Measurements from ENCODE around the gene MAGI2. TPM values are rescaled to one million over a fixed set of nuclear protein-coding genes. Genes with fewer than 3 reads are reported as not detected.

MAGI2 gene
- total RNA-seq, 5 donors from 2014 or later (not counting 1 experiment from before 2014, with no cell fraction given), result 0.10 to 0.77 (median 0.22) TPM

- DNase-seq, result no peak
- no CpG with 5 or more reads among the region's 4 CpGs for WGBS (ENCODE audit: insufficient coverage)
- POLR2A ChIA-PET, result no interaction called here
Measured at GRCh38 chr7:78129865-78130264, 1323.6 kb downstream of the MAGI2 start.

GRCh38 chr7:78127009-78127408 lies 1326.5 kb downstream of the MAGI2 start:
- no peak for ATAC-seq (replicated peaks in 1 of 4)
- no peak overlapping the region for H3K27ac Mint-ChIP-seq

More at GRCh38 chr7:78129865-78130264, 1323.6 kb downstream of the MAGI2 start:
- Histone ChIP-seq H3K27ac (ENCODE audit: low read length) (no peak overlapping the region), H3K4me3 (ENCODE audit: control insufficient read depth in 1 of 2, extremely low read depth in 1 of 2, low read length in 1 of 2) (no peak overlapping the region), H3K4me1 (ENCODE audit: control insufficient read depth in 1 of 2, extremely low read depth in 1 of 2, insufficient read depth in 2 of 2, low read length in 2 of 2) (no peaks in the 10 kb centered on the region), H3K27me3 (replicated peaks in 1 of 2; ENCODE audit: control insufficient read depth in 2 of 2, extremely low read depth in 1 of 2, insufficient read depth in 2 of 2, low read length in 1 of 2) (no peaks in the 10 kb centered on the region), H3K36me3 (ENCODE audit: control insufficient read depth in 2 of 2, extremely low read depth in 1 of 2, insufficient read depth in 1 of 2, low read length in 1 of 2) (no peaks in the 10 kb centered on the region), H3K9me3 (no peaks in the 10 kb centered on the region)
- Mint-ChIP-seq H3K4me1 (no peaks in the 10 kb centered on the region), H3K36me3 (no peaks in the 10 kb centered on the region), H3K9me3 (no peaks in the 10 kb centered on the region), H3K4me3 (no peak overlapping the region), H3K27me3 (peaks cover 0 to 12% of the 10 kb centered on the region in 2 donors), H3K27ac (no peak overlapping the region)
- CTCF ChIA-PET, result no interaction called here
- no peak for ATAC-seq (replicated peaks in 1 of 4)

GRCh38 chr7:78125884-78126283 lies 1327.6 kb downstream of the MAGI2 start:
- Histone ChIP-seq H3K4me1 (ENCODE audit: control insufficient read depth in 1 of 2, extremely low read depth in 1 of 2, insufficient read depth in 2 of 2, low read length in 2 of 2) (no peaks in the 10 kb centered on the region), H3K27ac (ENCODE audit: low read length) (no peak overlapping the region), H3K27me3 (replicated peaks in 1 of 2; ENCODE audit: control insufficient read depth in 2 of 2, extremely low read depth in 1 of 2, insufficient read depth in 2 of 2, low read length in 1 of 2) (no peaks in the 10 kb centered on the region), H3K9me3 (no peaks in the 10 kb centered on the region), H3K4me3 (ENCODE audit: control insufficient read depth in 1 of 2, extremely low read depth in 1 of 2, low read length in 1 of 2) (no peak overlapping the region), H3K36me3 (ENCODE audit: control insufficient read depth in 2 of 2, extremely low read depth in 1 of 2, insufficient read depth in 1 of 2, low read length in 1 of 2) (no peaks in the 10 kb centered on the region)
- DNase-seq (no peak), ATAC-seq (replicated peaks in 1 of 4) (no peak)
- H3K4me1 Mint-ChIP-seq, result no peaks in the 10 kb centered on the region
- H3K27me3 Mint-ChIP-seq, result peaks cover 5 to 12% of the 10 kb centered on the region in 2 donors
- WGBS (ENCODE audit: insufficient coverage), result no CpG with 5 or more reads among the region's 2 CpGs
- H3K4me3 Mint-ChIP-seq, result no peak overlapping the region
- no peak overlapping the region for H3K27ac Mint-ChIP-seq
- ChIA-PET POLR2A (no interaction called here), CTCF (no interaction called here)
- H3K36me3 Mint-ChIP-seq, result no peaks in the 10 kb centered on the region
- H3K9me3 Mint-ChIP-seq, result no peaks in the 10 kb centered on the region

More at GRCh38 chr7:78127009-78127408, 1326.5 kb downstream of the MAGI2 start:
- no peaks in the 10 kb centered on the region for H3K9me3 ChIP-seq
- no peak overlapping the region for H3K4me3 Mint-ChIP-seq
- peaks cover 5 to 12% of the 10 kb centered on the region in 2 donors for H3K27me3 Mint-ChIP-seq
- ChIA-PET POLR2A (no interaction called here), CTCF (no interaction called here)
- WGBS (ENCODE audit: insufficient coverage), result 89% methylated on average over 4 of the region's 7 CpGs
- H3K4me1 Mint-ChIP-seq, result no peaks in the 10 kb centered on the region
- H3K27me3 ChIP-seq (replicated peaks in 1 of 2; ENCODE audit: control insufficient read depth in 2 of 2, extremely low read depth in 1 of 2, insufficient read depth in 2 of 2, low read length in 1 of 2), result no peaks in the 10 kb centered on the region
- no peaks in the 10 kb centered on the region for H3K36me3 Mint-ChIP-seq
- H3K9me3 Mint-ChIP-seq, result no peaks in the 10 kb centered on the region
- no peak overlapping the region for H3K4me3 ChIP-seq (ENCODE audit: control insufficient read depth in 1 of 2, extremely low read depth in 1 of 2, low read length in 1 of 2)
- H3K36me3 ChIP-seq (ENCODE audit: control insufficient read depth in 2 of 2, extremely low read depth in 1 of 2, insufficient read depth in 1 of 2, low read length in 1 of 2), result no peaks in the 10 kb centered on the region
- no peaks in the 10 kb centered on the region for H3K4me1 ChIP-seq (ENCODE audit: control insufficient read depth in 1 of 2, extremely low read depth in 1 of 2, insufficient read depth in 2 of 2, low read length in 2 of 2)
- no peak for DNase-seq
- H3K27ac ChIP-seq (ENCODE audit: low read length), result no peak overlapping the region

DNA sequence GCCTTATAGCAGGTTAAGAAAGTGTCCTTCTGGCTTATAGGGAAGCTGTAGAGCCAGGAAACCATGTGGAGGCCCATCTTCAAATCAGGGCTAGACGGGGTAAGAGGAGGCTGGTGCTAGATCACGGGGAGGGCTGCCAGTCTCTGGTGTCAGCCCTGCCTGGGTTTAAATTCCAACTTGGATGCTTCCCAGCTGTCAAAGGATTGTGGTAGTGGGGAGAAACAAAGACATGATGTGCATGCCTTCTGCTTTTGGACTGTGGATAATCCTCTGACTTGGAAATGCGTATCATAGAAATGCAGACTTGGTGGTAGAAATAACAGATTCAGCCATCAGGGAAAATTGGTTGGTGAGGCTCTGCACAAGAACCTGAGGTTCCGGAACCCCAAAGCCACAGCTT lies 1329.3 kb downstream of the MAGI2 start:
- Mint-ChIP-seq H3K4me3 (no peak overlapping the region), H3K27me3 (peaks cover 5 to 12% of the 10 kb centered on the region in 2 donors), H3K27ac (no peak overlapping the region), H3K36me3 (no peaks in the 10 kb centered on the region), H3K9me3 (no peaks in the 10 kb centered on the region), H3K4me1 (no peaks in the 10 kb centered on the region)
- H3K4me1 ChIP-seq (ENCODE audit: control insufficient read depth in 1 of 2, extremely low read depth in 1 of 2, insufficient read depth in 2 of 2, low read length in 2 of 2), result no peaks in the 10 kb centered on the region
- 83% methylated on average over 3 of the region's 4 CpGs for WGBS (ENCODE audit: insufficient coverage)
- no peak overlapping the region for H3K27ac ChIP-seq (ENCODE audit: low read length)
- H3K4me3 ChIP-seq (ENCODE audit: control insufficient read depth in 1 of 2, extremely low read depth in 1 of 2, low read length in 1 of 2), result no peak overlapping the region
- no peaks in the 10 kb centered on the region for H3K9me3 ChIP-seq
- no peak for DNase-seq
- POLR2A ChIA-PET, result no interaction called here
- H3K36me3 ChIP-seq (ENCODE audit: control insufficient read depth in 2 of 2, extremely low read depth in 1 of 2, insufficient read depth in 1 of 2, low read length in 1 of 2), result no peaks in the 10 kb centered on the region
- CTCF ChIA-PET, result no interaction called here
- ATAC-seq (replicated peaks in 1 of 4), result no peak
- no peaks in the 10 kb centered on the region for H3K27me3 ChIP-seq (replicated peaks in 1 of 2; ENCODE audit: control insufficient read depth in 2 of 2, extremely low read depth in 1 of 2, insufficient read depth in 2 of 2, low read length in 1 of 2)

- Histone ChIP-seq H3K4me1 (ENCODE audit: control insufficient read depth in 1 of 2, extremely low read depth in 1 of 2, insufficient read depth in 2 of 2, low read length in 2 of 2) (no peaks in the 10 kb centered on the region), H3K4me3 (ENCODE audit: control insufficient read depth in 1 of 2, extremely low read depth in 1 of 2, low read length in 1 of 2) (no peak overlapping the region), H3K27ac (ENCODE audit: low read length) (no peak overlapping the region), H3K27me3 (replicated peaks in 1 of 2; ENCODE audit: control insufficient read depth in 2 of 2, extremely low read depth in 1 of 2, insufficient read depth in 2 of 2, low read length in 1 of 2) (no peaks in the 10 kb centered on the region), H3K36me3 (ENCODE audit: control insufficient read depth in 2 of 2, extremely low read depth in 1 of 2, insufficient read depth in 1 of 2, low read length in 1 of 2) (no peaks in the 10 kb centered on the region), H3K9me3 (no peaks in the 10 kb centered on the region)
- WGBS (ENCODE audit: insufficient coverage), result no CpG with 5 or more reads among the region's 1 CpG
- POLR2A ChIA-PET, result no interaction called here
- Mint-ChIP-seq H3K27me3 (peaks cover 5 to 8% of the 10 kb centered on the region in 2 donors), H3K9me3 (no peaks in the 10 kb centered on the region), H3K36me3 (no peaks in the 10 kb centered on the region), H3K4me1 (no peaks in the 10 kb centered on the region), H3K27ac (no peak overlapping the region), H3K4me3 (no peak overlapping the region)
- DNase-seq (no peak), ATAC-seq (replicated peaks in 1 of 4) (no peak)
- CTCF ChIA-PET, result no interaction called here
Measured at GRCh38 chr7:78121888-78122287, 1331.6 kb downstream of the MAGI2 start.

DNA sequence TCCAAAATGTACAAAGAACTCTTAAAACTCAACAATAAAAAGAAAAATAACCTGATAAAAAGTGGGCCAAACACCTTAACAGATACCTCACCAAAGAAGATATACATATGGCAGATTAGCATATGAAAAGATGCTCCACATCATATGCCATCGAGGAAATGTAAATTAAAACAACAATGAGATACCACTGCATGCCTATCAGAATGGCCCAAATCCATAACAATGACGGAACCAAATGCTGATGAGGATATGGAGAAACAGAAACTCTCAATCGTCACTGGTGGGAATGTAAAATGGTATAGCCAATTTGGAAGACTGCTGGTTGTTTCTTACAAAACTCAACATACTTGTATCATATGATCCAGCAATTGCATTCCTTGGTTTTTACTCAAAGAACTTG lies 1335.0 kb downstream of the MAGI2 start:
- no peaks in the 10 kb centered on the region for H3K4me1 Mint-ChIP-seq
- no peaks in the 10 kb centered on the region for H3K9me3 ChIP-seq
- ChIA-PET CTCF (no interaction called here), POLR2A (no interaction called here)
- no peaks in the 10 kb centered on the region for H3K36me3 ChIP-seq (ENCODE audit: control insufficient read depth in 2 of 2, extremely low read depth in 1 of 2, insufficient read depth in 1 of 2, low read length in 1 of 2)
- ATAC-seq (replicated peaks in 1 of 4) (no peak), DNase-seq (no peak)
- no peak overlapping the region for H3K27ac Mint-ChIP-seq
- peaks cover 0 to 6% of the 10 kb centered on the region in 2 experiments for H3K27me3 ChIP-seq (replicated peaks in 1 of 2; ENCODE audit: control insufficient read depth in 2 of 2, extremely low read depth in 1 of 2, insufficient read depth in 2 of 2, low read length in 1 of 2)
- no peak overlapping the region for H3K4me3 ChIP-seq (ENCODE audit: control insufficient read depth in 1 of 2, extremely low read depth in 1 of 2, low read length in 1 of 2)
- H3K9me3 Mint-ChIP-seq, result no peaks in the 10 kb centered on the region
- H3K4me1 ChIP-seq (ENCODE audit: control insufficient read depth in 1 of 2, extremely low read depth in 1 of 2, insufficient read depth in 2 of 2, low read length in 2 of 2), result no peaks in the 10 kb centered on the region
- no peaks in the 10 kb centered on the region for H3K36me3 Mint-ChIP-seq
- no peak overlapping the region for H3K27ac ChIP-seq (ENCODE audit: low read length)
- no peak overlapping the region for H3K4me3 Mint-ChIP-seq
- WGBS (ENCODE audit: insufficient coverage), result no CpG with 5 or more reads among the region's 3 CpGs
- H3K27me3 Mint-ChIP-seq, result peaks cover 17 to 23% of the 10 kb centered on the region in 2 donors

- Histone ChIP-seq H3K36me3 (ENCODE audit: control insufficient read depth in 2 of 2, extremely low read depth in 1 of 2, insufficient read depth in 1 of 2, low read length in 1 of 2) (no peaks in the 10 kb centered on the region), H3K4me1 (ENCODE audit: control insufficient read depth in 1 of 2, extremely low read depth in 1 of 2, insufficient read depth in 2 of 2, low read length in 2 of 2) (no peaks in the 10 kb centered on the region), H3K27ac (ENCODE audit: low read length) (no peak overlapping the region), H3K9me3 (no peaks in the 10 kb centered on the region), H3K27me3 (replicated peaks in 1 of 2; ENCODE audit: control insufficient read depth in 2 of 2, extremely low read depth in 1 of 2, insufficient read depth in 2 of 2, low read length in 1 of 2) (peaks cover 0 to 9% of the 10 kb centered on the region in 2 experiments), H3K4me3 (ENCODE audit: control insufficient read depth in 1 of 2, extremely low read depth in 1 of 2, low read length in 1 of 2) (no peak overlapping the region)
- Mint-ChIP-seq H3K4me3 (no peak overlapping the region), H3K9me3 (no peaks in the 10 kb centered on the region), H3K4me1 (no peaks in the 10 kb centered on the region), H3K27ac (no peak overlapping the region), H3K27me3 (peaks cover 30 to 42% of the 10 kb centered on the region in 2 donors), H3K36me3 (no peaks in the 10 kb centered on the region)
- no peak for DNase-seq
- ATAC-seq (replicated peaks in 1 of 4), result no peak
- ChIA-PET POLR2A (no interaction called here), CTCF (no interaction called here)
Measured at GRCh38 chr7:78115876-78116275, 1337.6 kb downstream of the MAGI2 start.
